Nephron (organoid): ENCODE results near the gene PIGQ.

Experiments
- H3K27ac Mint-ChIP-seq, 3 experiments: 2 replicates each; pipeline ENCODE4 v1.8.0; 2020; ENCODE audit warnings: mixed read lengths in 3 of 3, mild to moderate bottlenecking in 2 of 3, moderate library complexity in 1 of 3
- H3K27me3 Mint-ChIP-seq: 2 replicates; pipeline ENCODE4 v1.8.0; 2021; ENCODE audit warnings: low read depth, mild to moderate bottlenecking, moderate library complexity, mixed read lengths
- H3K36me3 Mint-ChIP-seq: 2 replicates; pipeline ENCODE4 v1.8.0; 2020; ENCODE audit warnings: low read depth, mixed read lengths
- H3K4me1 Mint-ChIP-seq: 2 replicates; pipeline ENCODE4 v1.8.0; 2020; ENCODE audit warnings: mixed read lengths
- H3K4me3 Mint-ChIP-seq, 3 experiments: 2 replicates each; pipeline ENCODE4 v1.8.0; 2020; ENCODE audit warnings: mild to moderate bottlenecking in 3 of 3, mixed read lengths in 3 of 3, moderate library complexity in 2 of 3
- H3K9me3 Mint-ChIP-seq: 2 replicates; pipeline ENCODE4 v1.8.0; 2020; ENCODE audit warnings: mixed read lengths
- TF ChIP-seq, protein P1 (sequence below), 3 experiments: fragments of 200-600 bp; sonication (generic); IDR thresholded peaks; one replicate each; pipeline ENCODE4 v1.5.0; 2021; ENCODE audit warnings: antibody characterized with exemption in 3 of 3; ENCODE audit not compliant: unreplicated experiment in 3 of 3

The PIGQ gene

DNA sequence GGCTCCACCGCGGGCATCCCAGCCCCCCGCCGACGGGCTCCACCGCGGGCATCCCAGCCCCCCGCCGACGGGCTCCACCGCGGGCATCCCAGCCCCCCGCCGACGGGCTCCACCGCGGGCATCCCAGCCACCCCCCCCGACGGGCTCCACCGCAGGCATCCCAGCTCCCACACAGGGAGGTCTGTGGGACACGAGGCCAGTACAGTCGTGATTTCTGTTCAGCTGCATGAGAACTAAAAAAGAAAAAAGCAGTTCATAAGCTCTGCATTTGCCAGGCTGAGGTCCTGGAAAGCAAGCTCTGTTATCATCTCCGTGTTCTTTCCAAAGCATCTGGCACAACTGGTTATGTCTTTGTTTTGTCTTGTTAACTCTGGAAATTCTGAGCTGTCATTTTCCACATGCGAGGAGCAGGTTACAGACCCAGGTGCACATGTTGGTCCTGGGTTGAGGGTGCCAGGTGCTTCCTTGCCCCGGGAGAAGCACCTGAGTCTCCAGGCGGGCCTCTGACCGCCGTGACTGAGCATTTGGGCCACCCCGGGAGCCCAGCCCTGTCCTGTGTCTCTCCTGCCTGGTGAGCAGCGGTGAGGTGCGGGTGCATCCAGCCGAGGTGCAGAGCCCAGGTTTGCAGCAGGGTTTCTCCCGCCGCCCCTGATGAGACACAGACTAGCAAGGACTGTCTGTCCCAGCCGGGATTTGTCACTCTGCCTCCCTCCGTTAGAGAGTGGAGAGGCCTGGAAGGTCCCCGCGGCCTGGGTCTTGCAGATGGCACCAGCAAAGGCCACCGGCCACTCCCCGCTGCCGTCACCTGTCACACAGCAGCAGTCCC is 51.1 kb downstream of the PIGQ start:
- peaks cover 4% of the 10 kb centered on the region for H3K36me3 Mint-ChIP-seq
- H3K4me1 Mint-ChIP-seq, result no peaks in the 10 kb centered on the region
- H3K27me3 Mint-ChIP-seq, result no peaks in the 10 kb centered on the region
- no peak overlapping the region for H3K4me3 Mint-ChIP-seq
- no peak overlapping the region for H3K27ac Mint-ChIP-seq
- TF ChIP-seq, protein P1, sequence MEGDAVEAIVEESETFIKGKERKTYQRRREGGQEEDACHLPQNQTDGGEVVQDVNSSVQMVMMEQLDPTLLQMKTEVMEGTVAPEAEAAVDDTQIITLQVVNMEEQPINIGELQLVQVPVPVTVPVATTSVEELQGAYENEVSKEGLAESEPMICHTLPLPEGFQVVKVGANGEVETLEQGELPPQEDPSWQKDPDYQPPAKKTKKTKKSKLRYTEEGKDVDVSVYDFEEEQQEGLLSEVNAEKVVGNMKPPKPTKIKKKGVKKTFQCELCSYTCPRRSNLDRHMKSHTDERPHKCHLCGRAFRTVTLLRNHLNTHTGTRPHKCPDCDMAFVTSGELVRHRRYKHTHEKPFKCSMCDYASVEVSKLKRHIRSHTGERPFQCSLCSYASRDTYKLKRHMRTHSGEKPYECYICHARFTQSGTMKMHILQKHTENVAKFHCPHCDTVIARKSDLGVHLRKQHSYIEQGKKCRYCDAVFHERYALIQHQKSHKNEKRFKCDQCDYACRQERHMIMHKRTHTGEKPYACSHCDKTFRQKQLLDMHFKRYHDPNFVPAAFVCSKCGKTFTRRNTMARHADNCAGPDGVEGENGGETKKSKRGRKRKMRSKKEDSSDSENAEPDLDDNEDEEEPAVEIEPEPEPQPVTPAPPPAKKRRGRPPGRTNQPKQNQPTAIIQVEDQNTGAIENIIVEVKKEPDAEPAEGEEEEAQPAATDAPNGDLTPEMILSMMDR (IDR thresholded peaks at IDR 0.05; ENCODE audit: unreplicated experiment in 3 of 3), result no peak
- no peaks in the 10 kb centered on the region for H3K9me3 Mint-ChIP-seq

DNA sequence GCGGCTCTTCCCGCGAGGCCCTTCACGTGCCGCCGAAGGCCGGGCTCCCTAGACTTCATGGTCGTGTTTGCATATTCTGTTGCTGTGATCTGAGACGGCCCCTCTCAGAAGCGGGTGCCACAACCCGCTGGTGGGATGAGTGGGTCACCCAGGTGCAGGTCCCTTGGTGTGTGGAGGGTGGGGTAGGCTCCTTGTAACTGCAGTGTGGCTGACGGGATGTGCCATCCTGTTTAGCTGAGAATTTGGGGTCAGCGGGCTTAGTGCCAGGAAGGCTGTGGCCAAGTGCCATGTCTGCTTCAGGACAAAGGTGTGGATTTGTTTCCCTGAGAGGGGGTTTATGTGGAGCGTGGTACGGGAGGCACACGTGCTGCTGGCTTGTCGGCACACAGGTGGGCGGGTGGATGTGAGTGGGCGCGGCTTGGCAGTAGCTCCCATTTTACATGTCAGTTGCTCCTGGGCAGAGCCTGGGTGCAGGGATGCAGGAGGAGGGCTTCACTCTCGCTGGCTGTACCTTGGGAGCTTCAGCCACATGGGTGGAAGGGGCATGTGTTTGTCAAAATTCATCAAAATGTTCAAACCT is 51.8 kb downstream of the PIGQ start:
- H3K4me3 Mint-ChIP-seq, result no peak overlapping the region
- TF ChIP-seq, protein P1 (IDR thresholded peaks at IDR 0.05; ENCODE audit: unreplicated experiment in 3 of 3), result no peak
- H3K27me3 Mint-ChIP-seq, result no peaks in the 10 kb centered on the region
- H3K36me3 Mint-ChIP-seq, result peaks cover 7% of the 10 kb centered on the region
- H3K27ac Mint-ChIP-seq, result no peak overlapping the region
- H3K4me1 Mint-ChIP-seq, result no peaks in the 10 kb centered on the region
- H3K9me3 Mint-ChIP-seq, result no peaks in the 10 kb centered on the region

DNA sequence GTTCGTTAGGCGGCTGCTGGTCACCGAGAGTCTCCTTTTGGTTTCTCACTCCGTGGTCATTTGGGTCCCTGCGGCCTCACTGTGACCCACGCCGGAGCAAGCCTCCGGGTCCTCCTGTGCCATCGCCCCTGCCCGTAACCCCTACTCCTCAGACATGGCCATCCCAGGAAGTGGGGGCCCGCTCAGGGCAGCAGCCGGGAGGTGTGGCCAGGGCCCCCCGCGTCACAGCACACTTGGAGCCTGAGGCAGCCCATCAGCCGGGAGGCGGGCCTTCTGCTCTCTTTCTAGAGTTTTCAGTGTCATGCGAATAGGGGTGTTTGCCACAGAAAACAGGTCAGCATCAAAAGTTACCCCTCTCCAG is 53.1 kb downstream of the PIGQ start:
- Mint-ChIP-seq H3K27ac (no peak overlapping the region), H3K9me3 (no peaks in the 10 kb centered on the region), H3K4me1 (no peaks in the 10 kb centered on the region), H3K27me3 (no peaks in the 10 kb centered on the region), H3K36me3 (peaks cover 10% of the 10 kb centered on the region), H3K4me3 (no peak overlapping the region)
- TF ChIP-seq, protein P1 (IDR thresholded peaks at IDR 0.05; ENCODE audit: unreplicated experiment in 3 of 3), result no peak

DNA sequence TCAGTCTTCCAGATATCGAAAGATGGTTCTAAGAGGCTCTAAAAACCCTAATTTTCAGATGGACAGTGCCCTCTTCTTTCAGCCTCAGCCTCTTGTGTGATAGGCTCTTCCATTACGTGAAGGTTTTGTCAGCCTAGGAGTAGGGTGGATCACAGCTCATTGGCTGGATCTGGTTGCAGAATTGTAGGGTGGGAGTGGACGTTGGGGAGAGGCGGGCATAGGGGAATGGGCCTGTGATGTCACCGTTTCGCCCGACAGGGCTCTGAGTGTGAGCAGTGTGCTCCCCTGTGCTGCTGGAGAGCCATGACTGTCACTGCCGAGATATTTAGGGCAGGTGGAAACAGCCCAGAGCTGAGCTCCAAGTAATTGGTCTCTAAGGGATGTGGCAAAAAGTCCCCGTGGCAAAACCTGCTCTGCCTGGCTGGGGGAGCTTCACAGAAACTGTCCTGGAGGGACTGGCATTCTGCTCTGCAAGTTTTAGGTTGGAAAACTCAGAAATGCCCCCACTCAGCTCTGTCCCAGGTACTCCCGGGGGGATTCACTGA is 54.8 kb downstream of the PIGQ start:
- Mint-ChIP-seq H3K4me1 (peaks cover 6% of the 10 kb centered on the region), H3K9me3 (no peaks in the 10 kb centered on the region), H3K4me3 (no peak overlapping the region), H3K27ac (no peak overlapping the region), H3K27me3 (no peaks in the 10 kb centered on the region), H3K36me3 (peaks cover 13% of the 10 kb centered on the region)
- TF ChIP-seq, protein P1 (IDR thresholded peaks at IDR 0.05; ENCODE audit: unreplicated experiment in 3 of 3), result no peak

DNA sequence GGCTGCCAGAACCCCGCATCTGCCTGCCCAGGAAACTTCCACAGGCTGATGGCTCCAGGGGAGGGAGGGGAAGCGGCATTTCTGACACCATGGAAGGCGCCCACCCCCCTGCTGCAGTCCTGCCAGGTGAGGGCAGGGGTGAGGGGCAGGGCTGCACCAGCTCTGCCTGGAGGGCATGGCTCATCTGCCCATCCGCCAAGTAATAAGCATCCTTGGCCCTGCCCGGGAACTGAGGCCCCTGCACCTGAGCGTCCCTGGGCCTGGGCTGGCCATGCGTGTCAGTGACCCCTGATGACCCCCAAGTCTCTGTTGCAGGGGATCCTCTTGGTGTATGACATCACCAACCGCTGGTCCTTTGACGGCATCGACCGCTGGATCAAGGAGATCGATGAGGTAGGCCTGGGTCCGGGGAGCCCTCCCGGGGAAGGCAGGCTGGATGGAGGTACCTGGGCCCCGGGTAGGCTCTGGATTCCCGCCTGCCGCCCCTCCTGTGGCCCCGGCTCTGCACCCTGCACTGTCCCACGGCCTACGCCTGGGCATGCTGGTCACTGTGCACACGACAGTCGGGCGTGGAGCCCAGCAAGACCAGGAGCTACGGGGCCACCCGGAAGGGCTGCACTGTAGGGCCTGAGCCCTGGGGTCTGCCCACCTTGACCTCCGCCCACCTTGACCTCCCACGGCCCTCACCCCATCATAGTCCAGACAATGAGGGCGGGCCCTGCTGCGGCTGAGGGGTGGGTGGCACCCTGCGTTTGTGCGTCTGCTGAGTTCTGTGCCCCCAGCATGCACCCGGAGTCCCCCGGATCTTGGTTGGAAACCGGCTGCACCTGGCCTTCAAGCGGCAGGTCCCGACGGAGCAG is 55.6 kb downstream of the PIGQ start:
- H3K27ac Mint-ChIP-seq, result no peak overlapping the region
- no peaks in the 10 kb centered on the region for H3K9me3 Mint-ChIP-seq
- H3K36me3 Mint-ChIP-seq, result peaks cover 13% of the 10 kb centered on the region

More for the DNA sequence above, 55.6 kb downstream of the PIGQ start:
- no peak overlapping the region for H3K4me3 Mint-ChIP-seq
- TF ChIP-seq, protein P1 (IDR thresholded peaks at IDR 0.05; ENCODE audit: unreplicated experiment in 3 of 3), result no peak
- no peaks in the 10 kb centered on the region for H3K27me3 Mint-ChIP-seq
- H3K4me1 Mint-ChIP-seq, result peaks cover 6% of the 10 kb centered on the region
